Activated naive CD4-positive, alpha-beta T cell treated with anti-CD3 and anti-CD28 coated beads, Interleukin-2, amount 10 ng/mL, durations not matched to agents 7 days and 5 days (primary cell): ENCODE data around the gene EDN2.

Source experiments
- CTCF ChIA-PET: fragments of 350-600 bp; sonication (Branson Sonifier 250); formaldehyde crosslinking; loops from one replicate; lab custom pipeline; 2021; ENCODE audit warnings: antibody characterized with exemption; lab: Charles Lee
- DNase-seq: peaks from one replicate; pipeline ENCODE4 v3.0.0-alpha.2; 2020
- H3K27ac Mint-ChIP-seq: one replicate; pipeline ENCODE4 v1.8.0; 2021; ENCODE audit warnings: mild to moderate bottlenecking, moderate library complexity, mixed read lengths
- H3K27me3 Mint-ChIP-seq: one replicate; pipeline ENCODE4 v1.8.0; 2021; ENCODE audit warnings: mild to moderate bottlenecking, mixed read lengths
- H3K36me3 Mint-ChIP-seq: one replicate; pipeline ENCODE4 v1.8.0; 2021; ENCODE audit warnings: mixed read lengths
- H3K4me1 Mint-ChIP-seq: one replicate; pipeline ENCODE4 v1.8.0; 2021; ENCODE audit warnings: mixed read lengths
- H3K4me3 Mint-ChIP-seq: one replicate; pipeline ENCODE4 v1.8.0; 2021; ENCODE audit warnings: mild to moderate bottlenecking, moderate library complexity, mixed read lengths
- H3K9me3 Mint-ChIP-seq: one replicate; pipeline ENCODE4 v1.8.0; 2021; ENCODE audit warnings: mixed read lengths

The EDN2 gene

DNA sequence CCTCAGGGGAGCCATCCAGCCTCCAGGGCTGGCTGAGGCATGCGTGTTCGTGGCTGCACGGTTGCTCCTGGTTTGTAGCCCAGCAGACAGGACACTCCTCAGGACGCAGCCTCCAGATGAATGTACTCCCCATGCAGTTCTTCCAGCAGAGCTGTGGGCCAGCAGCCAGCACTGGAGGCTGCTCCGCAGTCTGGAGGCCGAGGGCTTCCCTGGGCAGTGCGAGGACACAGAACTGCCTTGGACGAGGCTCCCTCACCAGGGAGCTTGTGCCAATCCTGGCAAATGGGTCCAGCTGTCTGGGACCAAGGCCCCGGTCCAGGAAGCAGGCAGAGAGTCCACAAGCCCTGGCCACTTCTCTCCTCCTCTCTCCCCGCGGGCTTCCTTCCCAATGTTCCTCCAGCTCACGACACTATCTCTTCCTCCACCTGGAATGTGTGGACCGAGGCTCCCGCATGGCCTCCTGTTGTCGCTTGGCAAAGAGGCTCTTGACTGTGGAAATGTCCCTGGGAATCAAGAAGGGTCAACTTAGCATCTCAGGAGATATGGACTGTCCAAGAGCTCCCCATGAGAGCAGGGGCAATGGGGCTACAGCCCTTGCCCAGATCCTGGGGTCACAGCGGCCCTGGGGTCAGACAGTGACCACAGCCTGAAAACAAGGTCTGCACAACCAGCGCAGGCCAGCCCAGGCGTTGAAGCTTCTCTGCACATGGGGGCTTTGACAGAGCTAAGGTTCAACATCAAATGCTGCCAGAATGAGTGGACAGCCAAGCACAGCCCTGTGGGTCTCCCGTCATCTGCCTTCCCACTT lies 5.3 kb downstream of the EDN2 start:
- CTCF ChIA-PET = interaction anchor here (1.2 to 1.5 kb wide), 2 partner anchors 11 to 197 kb away, joined by 3 read pairs; no protein-coding TSS in a partner anchor
- no peaks in the 10 kb centered on the region for H3K4me1 Mint-ChIP-seq
- H3K27me3 Mint-ChIP-seq = peaks cover 40% of the 10 kb centered on the region
- H3K36me3 Mint-ChIP-seq = no peaks in the 10 kb centered on the region
- DNase-seq = no peak
- H3K4me3 Mint-ChIP-seq = no peak overlapping the region
- no peaks in the 10 kb centered on the region for H3K9me3 Mint-ChIP-seq
- no peak overlapping the region for H3K27ac Mint-ChIP-seq

DNA sequence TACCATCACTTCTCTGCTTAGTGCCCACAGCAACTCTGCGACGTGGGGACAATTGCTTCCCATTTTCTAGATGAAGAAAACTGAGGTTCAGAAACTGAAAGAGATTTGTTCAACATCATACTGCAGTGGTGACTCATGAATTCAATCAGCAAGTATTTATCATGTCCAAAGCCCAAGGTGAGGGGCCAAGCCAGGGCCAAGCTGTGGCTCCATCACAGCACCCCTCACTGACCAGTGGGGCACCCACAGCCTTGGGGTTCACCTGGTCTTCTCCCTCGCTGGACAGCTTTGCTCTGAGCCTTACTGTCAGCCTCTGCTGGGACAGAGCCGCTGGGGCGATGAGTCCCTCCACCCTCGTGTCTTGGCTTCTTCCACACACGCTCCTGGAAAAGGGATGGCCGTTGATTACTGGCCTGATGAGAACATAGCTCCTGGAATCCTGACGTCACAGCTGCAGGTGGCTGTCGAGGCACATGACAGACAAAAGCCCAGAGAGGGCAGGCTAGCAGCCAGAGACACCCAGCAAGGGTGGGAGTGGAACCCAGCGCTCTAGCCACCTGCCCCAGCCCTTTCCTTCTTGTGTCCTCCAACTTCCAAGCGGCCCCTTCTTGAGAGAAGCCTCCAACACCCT lies 6.2 kb downstream of the EDN2 start:
- CTCF ChIA-PET = interaction anchor here (1.5 kb wide), 1 partner anchor 196 kb away, joined by 3 read pairs; no protein-coding TSS in a partner anchor
- no peaks in the 10 kb centered on the region for H3K36me3 Mint-ChIP-seq
- no peak for DNase-seq
- no peaks in the 10 kb centered on the region for H3K4me1 Mint-ChIP-seq
- H3K27ac Mint-ChIP-seq = no peak overlapping the region
- peaks cover 35% of the 10 kb centered on the region for H3K27me3 Mint-ChIP-seq
- H3K9me3 Mint-ChIP-seq = no peaks in the 10 kb centered on the region
- H3K4me3 Mint-ChIP-seq = no peak overlapping the region

DNA sequence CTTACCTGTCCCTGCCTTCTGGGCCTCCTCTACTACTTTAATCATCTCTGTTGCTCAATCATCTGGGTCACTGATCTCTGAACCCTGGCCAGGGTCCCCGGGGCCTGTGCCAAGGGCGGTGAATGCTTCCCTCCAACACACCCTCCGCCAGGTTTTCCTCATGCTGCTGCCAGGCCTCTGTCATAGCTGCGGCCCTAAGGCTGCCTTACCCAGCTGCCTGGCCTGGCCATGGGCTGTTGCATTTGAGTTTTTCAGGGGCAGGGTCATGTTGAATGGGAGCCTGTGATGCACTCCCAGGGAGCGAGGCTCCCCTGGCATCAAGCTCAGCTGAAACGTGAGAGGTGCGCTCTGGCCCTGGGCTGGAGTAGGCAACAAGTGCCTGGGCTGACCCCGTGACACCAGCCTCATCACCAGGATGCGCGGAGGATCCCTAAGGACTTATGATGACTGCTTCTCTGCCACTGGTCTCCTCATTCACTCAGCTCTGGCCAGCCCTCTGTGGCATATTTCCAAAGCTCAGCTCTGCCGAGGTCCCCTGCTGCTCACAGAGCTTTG lies 7.6 kb downstream of the EDN2 start:
- no peak overlapping the region for H3K4me3 Mint-ChIP-seq
- H3K27ac Mint-ChIP-seq = no peak overlapping the region
- peaks cover 35% of the 10 kb centered on the region for H3K27me3 Mint-ChIP-seq
- H3K9me3 Mint-ChIP-seq = no peaks in the 10 kb centered on the region
- CTCF ChIA-PET = no interaction called here
- no peaks in the 10 kb centered on the region for H3K4me1 Mint-ChIP-seq
- DNase-seq = no peak
- no peaks in the 10 kb centered on the region for H3K36me3 Mint-ChIP-seq

DNA sequence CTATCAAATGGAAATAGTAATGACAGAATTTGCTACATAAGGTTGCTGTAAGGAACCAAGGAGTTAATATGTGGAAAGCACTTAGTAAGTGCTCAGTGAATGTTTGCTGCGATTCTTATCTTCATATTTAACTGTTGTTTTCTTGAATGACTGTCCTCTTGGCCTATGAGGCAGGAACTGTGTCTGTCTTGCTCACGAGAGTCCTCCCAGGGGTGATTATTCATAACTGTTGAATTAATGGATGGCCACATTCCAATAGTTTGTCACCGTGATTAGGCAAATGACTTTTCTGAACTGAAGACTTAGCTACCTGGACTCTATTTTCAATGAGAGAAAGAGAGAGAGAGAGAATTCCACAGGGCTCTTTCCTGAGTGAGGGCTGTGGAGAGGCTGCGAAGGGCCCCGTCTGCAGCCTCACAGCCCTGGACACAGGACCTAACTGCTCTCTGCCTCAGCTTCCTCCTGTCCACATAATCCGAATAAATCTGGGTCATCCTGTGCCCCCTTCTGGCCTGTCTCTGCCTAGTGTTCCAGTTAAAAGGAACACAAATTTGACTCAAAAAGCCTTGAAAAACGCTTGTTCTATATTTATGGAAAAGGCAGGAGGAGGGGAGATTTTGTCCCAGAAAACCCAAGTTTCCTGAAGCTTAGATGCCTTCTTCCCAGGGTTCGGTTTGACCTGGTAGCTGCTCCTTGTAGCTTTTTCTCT lies 8.5 kb downstream of the EDN2 start:
- DNase-seq = no peak
- Mint-ChIP-seq H3K4me3 (no peak overlapping the region), H3K36me3 (no peaks in the 10 kb centered on the region), H3K27me3 (peaks cover 36% of the 10 kb centered on the region), H3K9me3 (no peaks in the 10 kb centered on the region), H3K27ac (no peak overlapping the region), H3K4me1 (no peaks in the 10 kb centered on the region)
- CTCF ChIA-PET = no interaction called here

DNA sequence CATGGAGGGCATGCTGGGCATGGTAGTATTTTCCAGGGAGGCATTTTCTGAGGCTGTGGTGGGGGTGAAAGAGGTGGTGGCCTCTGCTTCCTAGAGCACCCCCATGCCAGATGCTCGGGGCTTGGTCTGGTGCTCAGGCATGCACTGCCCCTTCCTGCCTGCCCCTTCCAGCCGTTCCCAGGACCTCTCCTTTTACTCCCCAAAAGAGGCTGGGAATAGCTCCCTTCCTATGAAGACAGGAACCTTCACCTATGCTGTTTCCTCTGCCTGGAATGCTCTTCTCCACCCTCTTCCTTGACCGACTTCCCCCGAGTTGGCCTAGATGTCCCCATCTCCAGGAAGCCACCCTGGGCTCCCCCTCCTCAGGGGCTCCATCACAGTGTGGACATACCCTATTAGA lies 9.1 kb downstream of the EDN2 start:
- no peak for DNase-seq
- CTCF ChIA-PET = interaction anchor here (0.9 kb wide), 1 partner anchor 18 kb away, joined by 3 read pairs; no protein-coding TSS in a partner anchor
- H3K27me3 Mint-ChIP-seq = peaks cover 31% of the 10 kb centered on the region
- no peaks in the 10 kb centered on the region for H3K9me3 Mint-ChIP-seq
- no peaks in the 10 kb centered on the region for H3K4me1 Mint-ChIP-seq
- H3K4me3 Mint-ChIP-seq = no peak overlapping the region
- H3K36me3 Mint-ChIP-seq = no peaks in the 10 kb centered on the region
- H3K27ac Mint-ChIP-seq = no peak overlapping the region

DNA sequence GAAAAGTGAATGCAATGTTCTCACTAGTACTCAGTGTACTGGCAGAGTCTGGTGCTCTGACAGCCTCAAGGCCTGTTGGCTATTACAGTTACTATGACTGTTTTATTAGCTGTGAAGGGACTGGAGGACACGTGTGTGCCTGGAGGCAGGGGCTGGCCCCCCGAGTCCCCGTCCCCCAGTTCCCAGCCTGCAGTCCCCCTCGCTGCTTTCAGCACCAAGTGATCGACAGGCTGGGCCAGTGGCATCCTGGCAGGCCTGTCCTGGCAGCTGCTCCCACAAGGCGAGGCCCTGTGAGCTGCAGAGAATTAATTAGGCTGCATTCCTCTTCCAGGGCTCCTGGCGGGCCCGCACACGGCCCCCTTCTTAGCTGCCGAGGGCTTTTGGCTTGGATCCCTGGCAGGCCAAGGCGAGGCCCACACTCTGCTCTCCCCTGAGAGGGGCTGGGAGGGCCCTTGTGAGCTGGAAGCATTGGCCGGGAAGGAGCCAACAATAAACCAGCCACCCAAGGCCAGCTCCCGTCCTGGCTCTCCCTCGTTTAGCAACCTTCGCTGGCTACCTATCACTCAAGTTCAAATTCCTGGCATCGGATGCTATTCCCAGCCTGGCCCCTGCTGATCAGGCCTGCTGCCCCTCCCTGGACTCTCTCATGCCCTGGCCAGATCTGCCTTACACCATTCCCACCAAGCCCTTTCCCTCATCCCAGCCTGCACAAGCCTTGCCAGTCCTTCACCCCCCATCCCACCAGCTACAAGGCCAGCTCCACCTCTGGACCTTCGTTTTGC lies 9.8 kb downstream of the EDN2 start:
- Mint-ChIP-seq H3K9me3 (no peaks in the 10 kb centered on the region), H3K4me1 (no peaks in the 10 kb centered on the region), H3K27me3 (peaks cover 25% of the 10 kb centered on the region), H3K4me3 (no peak overlapping the region), H3K36me3 (no peaks in the 10 kb centered on the region), H3K27ac (no peak overlapping the region)
- no peak for DNase-seq
- CTCF ChIA-PET = interaction anchor here (0.9 kb wide), 1 partner anchor 18 kb away, joined by 3 read pairs; no protein-coding TSS in a partner anchor

DNA sequence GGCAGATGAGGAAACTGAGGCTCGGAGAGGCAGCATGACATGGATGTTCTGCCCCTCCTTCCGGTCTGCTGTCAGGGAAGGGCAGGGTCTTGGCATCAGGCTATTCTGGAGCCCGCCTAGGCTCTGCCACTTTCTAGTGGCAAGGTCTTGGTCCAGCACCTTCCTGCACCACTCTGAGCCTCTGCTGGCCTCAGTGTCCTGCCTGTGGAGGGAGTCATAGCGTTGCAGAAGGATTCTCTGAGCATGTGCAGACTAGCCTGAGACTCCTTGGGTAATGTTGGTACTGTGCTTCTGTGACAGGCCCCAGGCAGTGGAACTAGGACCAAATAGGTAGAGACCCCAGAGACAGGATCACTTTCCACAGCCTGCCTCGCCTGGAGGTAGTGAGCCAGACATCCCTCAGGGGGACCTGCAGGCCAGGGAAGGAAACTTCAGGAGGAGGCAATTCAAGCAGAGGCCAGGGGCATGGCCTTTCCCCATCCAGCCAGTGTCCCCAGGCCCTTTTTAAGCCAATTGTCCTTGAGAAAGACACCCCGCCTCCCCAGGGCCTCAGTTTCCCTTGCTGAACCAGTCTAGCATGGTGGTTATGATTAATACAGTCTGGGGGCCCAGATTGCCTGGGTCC lies 10.6 kb downstream of the EDN2 start:
- H3K27me3 Mint-ChIP-seq = peaks cover 18% of the 10 kb centered on the region
- H3K4me1 Mint-ChIP-seq = no peaks in the 10 kb centered on the region
- no peaks in the 10 kb centered on the region for H3K9me3 Mint-ChIP-seq
- H3K4me3 Mint-ChIP-seq = no peak overlapping the region
- CTCF ChIA-PET = no interaction called here
- no peaks in the 10 kb centered on the region for H3K36me3 Mint-ChIP-seq
- DNase-seq = no peak
- no peak overlapping the region for H3K27ac Mint-ChIP-seq

DNA sequence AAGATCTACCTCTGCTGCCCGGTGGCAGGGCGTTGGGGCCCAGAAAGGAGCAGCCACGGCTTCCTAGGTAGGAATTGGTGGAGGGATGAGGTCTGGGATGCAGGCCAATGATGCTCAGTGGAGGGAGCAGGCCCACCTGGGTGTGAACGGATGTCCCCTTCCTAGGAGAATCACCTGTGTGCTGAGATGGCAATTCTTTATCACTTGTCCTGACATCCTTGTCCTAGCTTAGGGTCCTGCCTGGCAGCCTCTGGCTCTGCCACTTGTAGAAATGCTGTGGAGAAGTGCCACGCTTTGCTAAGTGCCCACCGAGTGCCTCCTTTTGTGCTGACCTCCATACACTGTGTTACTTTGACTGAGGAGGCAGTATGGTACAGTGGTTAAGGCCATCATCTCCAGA lies 12.8 kb downstream of the EDN2 start:
- H3K9me3 Mint-ChIP-seq = no peaks in the 10 kb centered on the region
- DNase-seq = no peak
- H3K27ac Mint-ChIP-seq = no peak overlapping the region
- CTCF ChIA-PET = interaction anchor here (1.0 kb wide), 1 partner anchor 44 kb away, joined by 5 read pairs; no protein-coding TSS in a partner anchor
- H3K36me3 Mint-ChIP-seq = no peaks in the 10 kb centered on the region
- H3K4me1 Mint-ChIP-seq = no peaks in the 10 kb centered on the region
- H3K4me3 Mint-ChIP-seq = no peak overlapping the region
- peaks cover 12% of the 10 kb centered on the region for H3K27me3 Mint-ChIP-seq

DNA sequence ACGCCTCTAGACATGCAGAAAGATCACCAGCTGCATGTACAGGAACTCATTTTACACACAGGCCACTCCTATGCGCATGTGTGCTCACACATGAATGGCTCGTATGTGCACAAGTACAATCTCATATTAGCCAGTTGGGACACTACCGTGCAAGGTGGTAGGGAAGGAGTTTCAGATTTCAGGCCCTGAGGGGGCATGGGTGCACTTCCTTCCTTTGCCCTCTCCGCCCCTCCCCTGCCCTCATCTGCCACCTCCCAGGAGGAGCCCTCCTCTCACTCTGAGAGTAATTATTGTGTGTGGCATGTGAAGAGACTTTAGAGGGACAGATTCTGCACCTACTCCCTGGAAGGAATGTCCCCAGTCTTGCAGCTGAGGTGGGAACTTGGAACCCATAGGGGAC lies 14.8 kb downstream of the EDN2 start:
- Mint-ChIP-seq H3K27me3 (peaks cover 4% of the 10 kb centered on the region), H3K27ac (no peak overlapping the region), H3K36me3 (no peaks in the 10 kb centered on the region), H3K4me3 (no peak overlapping the region), H3K4me1 (no peaks in the 10 kb centered on the region), H3K9me3 (no peaks in the 10 kb centered on the region)
- DNase-seq = no peak
- CTCF ChIA-PET = no interaction called here

DNA sequence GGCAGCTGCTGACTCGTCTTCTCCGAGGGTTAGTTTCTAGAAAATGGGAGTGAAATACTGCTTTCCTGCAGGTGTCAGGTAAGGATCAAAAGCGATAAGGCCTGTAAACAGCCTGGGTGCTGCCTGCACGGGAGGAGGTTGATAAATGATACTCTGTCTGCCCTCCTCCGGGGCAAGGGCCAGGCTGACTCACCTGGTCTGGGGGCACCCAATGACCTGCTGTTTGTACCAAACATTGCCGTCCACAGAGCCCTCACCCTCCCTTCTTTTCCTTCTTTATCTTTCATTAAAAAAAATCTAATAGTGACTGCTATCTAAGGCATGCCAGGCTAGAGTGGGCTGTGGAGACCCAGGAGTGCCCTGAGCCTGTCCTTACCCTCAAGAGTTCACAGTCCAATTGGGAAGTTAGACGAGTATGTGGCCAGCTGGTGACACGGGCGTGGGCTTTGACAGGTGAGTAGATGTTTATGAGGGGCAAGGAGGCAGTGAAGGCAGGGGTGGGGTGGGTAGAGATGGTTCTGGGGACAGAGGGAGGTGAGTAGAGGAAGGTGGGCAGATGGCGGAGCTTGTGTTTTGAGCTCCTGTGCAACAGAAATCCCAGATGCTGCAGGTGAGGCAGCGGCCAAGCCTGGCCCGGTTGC lies 16.2 kb downstream of the EDN2 start:
- H3K4me1 Mint-ChIP-seq = no peaks in the 10 kb centered on the region
- H3K9me3 Mint-ChIP-seq = no peaks in the 10 kb centered on the region
- no peaks in the 10 kb centered on the region for H3K36me3 Mint-ChIP-seq
- no peak overlapping the region for H3K4me3 Mint-ChIP-seq
- DNase-seq = no peak
- H3K27ac Mint-ChIP-seq = no peak overlapping the region
- peaks cover 13% of the 10 kb centered on the region for H3K27me3 Mint-ChIP-seq
- CTCF ChIA-PET = no interaction called here

DNA sequence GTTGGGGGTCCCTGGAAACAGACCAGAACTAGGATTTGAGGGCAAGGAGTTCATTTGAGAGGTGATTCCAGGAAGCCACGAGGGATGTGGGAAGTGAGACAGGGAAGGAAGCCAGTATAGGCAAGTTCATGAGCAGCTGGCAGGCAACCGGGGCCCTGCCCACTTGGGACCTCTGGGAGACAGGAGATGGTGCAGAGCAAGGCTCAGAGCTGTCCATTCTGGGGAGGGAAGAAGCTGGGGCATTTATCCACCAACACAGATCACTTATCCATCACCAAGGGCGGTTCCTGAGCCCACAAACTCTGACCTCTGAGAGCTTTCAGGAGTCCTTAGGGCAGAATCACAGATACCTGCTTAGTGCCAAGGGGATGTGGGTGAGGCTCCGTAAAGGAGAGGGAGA lies 16.8 kb downstream of the EDN2 start:
- no peak overlapping the region for H3K4me3 Mint-ChIP-seq
- H3K36me3 Mint-ChIP-seq = no peaks in the 10 kb centered on the region
- H3K27me3 Mint-ChIP-seq = peaks cover 13% of the 10 kb centered on the region
- H3K9me3 Mint-ChIP-seq = no peaks in the 10 kb centered on the region
- CTCF ChIA-PET = no interaction called here
- DNase-seq = no peak
- H3K4me1 Mint-ChIP-seq = no peaks in the 10 kb centered on the region
- no peak overlapping the region for H3K27ac Mint-ChIP-seq

DNA sequence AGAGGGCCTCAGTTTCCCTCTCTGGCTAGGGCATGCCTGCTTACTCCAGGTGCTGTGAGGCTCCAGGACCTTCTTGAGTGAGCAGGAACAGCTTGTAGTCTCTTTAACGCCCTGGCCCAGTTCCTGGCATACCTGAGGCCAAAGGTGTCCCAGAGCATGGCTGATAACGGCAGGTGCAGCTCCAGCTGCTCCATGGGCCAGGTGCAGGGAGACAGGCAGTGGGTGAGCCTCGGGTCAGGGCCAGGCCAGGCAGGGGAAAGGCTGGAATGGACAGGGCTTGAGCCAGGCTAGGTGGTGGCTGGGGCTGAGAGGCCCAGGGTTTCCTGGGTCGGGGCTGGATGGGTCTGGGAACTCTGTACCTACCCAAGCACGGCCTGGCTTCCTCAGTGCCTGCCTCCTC lies 18.3 kb downstream of the EDN2 start:
- no peaks in the 10 kb centered on the region for H3K4me1 Mint-ChIP-seq
- H3K36me3 Mint-ChIP-seq = no peaks in the 10 kb centered on the region
- H3K4me3 Mint-ChIP-seq = no peak overlapping the region
- no peaks in the 10 kb centered on the region for H3K9me3 Mint-ChIP-seq
- peaks cover 10% of the 10 kb centered on the region for H3K27me3 Mint-ChIP-seq
- H3K27ac Mint-ChIP-seq = no peak overlapping the region
- CTCF ChIA-PET = no interaction called here
- no peak for DNase-seq

DNA sequence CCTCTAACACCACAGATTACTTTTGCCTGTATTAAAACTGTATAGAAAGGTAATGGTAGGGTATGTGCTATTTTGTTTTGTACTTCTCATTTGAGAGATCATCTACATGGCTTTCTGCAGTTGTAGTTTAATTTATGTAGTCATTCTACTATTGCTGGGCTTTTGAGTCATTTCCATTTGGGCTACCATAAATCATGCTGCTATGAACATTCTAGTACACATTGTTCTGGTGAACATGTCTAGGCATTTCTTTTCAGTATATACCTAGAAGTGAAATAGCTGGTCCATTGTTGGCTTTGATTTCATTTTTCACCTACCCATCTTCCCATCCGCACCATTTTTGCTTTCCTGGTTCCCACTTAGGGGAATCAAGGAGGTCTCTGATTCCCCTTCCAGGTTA lies 18.7 kb downstream of the EDN2 start:
- no peak overlapping the region for H3K4me3 Mint-ChIP-seq
- H3K9me3 Mint-ChIP-seq = no peaks in the 10 kb centered on the region
- H3K4me1 Mint-ChIP-seq = no peaks in the 10 kb centered on the region
- H3K27me3 Mint-ChIP-seq = peaks cover 10% of the 10 kb centered on the region
- no peak for DNase-seq
- no peak overlapping the region for H3K27ac Mint-ChIP-seq
- CTCF ChIA-PET = no interaction called here
- H3K36me3 Mint-ChIP-seq = no peaks in the 10 kb centered on the region
